GM19193 (cell line): ENCODE measurements around the gene ARRDC5.

Experiments
- POLR2A ChIP-seq: IDR thresholded peaks from 4 replicates; pipeline ENCODE4 v1.6.1; 2011; ENCODE audit not compliant: insufficient read depth, insufficient read length; ENCODE audit errors: extremely low read depth

Gene ARRDC5

DNA sequence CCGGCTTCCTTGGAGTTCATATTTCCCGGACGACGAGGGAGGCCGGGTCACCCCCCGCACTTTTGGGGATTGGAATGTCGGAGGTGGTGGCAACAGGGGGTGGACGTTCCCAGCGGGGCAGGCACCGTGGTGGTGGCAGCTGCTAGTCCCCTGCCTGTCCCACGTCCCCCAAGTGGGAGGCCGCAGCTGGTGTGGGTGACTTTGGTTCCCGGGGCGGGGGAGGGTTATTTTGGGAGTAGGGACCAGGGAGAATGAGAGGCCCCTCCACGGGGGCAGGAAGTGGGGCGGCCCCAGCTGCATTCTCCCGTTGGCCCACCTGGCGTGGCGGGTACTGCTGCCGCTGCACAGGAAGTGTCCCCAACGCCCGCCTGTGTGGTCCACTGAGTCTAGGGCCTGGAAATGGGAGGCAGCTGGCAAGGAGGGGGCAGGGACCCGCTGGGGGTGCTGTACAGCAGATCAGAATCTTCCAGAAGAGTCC lies 24.2 kb downstream of the ARRDC5 start:
- TF ChIP-seq POLR2A: no peak

DNA sequence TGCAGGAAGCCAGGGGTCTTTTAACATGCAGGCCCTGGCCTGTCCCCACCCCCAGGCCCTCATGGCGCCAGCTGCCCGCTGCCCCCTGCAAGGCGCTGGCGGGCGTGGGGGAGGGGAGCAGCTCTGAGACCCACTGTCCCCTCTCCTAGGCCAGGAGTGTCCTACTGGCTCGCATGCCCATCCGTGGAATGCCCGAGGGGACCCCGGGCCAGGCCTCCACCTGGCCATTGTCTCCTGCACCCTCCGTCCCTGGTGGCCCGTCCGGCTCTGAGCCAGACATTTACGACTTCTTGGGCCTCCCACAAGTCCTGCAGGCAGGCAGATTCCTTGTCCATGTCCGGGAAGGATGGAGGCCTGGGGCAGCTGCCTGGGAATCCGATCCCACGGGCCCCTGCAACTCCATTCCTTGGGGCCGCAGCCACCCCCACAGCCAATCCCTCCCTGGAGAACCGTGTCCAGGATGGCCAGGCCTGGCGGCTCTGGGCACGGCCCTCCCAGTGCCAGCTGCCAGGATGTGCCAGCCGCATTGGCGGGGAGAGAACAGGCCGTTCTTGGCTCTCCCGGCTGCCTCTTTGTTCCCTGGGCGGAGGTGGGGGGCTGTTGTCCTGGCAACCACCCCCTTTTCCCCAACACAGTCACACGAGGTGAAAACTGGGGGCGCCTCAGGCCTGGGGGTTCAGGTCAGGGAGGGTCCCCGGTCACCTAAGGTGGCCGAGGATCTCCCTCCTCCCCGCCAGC lies 24.8 kb downstream of the ARRDC5 start:
- no peak for TF ChIP-seq POLR2A

DNA sequence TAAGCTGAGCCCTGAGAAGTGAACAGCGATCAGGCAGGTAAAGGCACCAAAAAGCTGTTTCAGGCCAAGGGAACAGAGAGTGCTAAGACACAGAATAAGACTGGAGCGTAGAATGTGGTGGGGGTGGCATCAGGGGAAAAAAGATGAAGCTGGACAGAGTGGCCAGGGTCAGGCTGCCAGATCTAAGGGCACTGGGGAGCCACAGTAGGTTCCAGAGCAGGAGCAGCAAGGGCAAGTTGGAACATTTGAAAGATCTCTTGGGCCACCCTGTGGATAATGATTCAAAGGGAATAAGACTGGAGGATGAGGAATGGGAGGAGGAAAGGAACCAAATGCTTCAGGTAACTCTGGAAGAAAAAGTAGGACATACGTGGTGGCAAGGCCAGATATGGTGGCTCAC lies 28.8 kb downstream of the ARRDC5 start:
- no peak for TF ChIP-seq POLR2A

DNA sequence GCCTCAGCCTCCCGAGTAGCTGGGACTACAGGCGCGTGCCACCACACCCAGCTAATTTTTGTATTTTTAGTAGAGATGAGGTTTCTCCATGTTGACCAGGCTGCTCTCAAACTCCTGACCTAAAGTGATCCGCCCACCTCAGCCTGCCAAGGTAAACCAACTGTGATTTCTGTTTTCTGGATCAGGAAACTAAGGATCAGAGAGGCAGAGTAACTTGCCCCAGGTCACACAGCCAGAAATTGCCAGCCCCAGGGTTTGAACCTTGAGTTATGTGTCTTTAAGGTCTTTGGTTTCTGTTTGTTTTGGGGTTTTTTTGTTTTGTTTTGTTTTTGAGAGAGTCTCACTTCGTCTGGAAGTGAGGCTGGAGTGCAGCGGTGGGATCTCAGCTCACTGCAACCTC lies 31.0 kb downstream of the ARRDC5 start:
- no peak for TF ChIP-seq POLR2A

DNA sequence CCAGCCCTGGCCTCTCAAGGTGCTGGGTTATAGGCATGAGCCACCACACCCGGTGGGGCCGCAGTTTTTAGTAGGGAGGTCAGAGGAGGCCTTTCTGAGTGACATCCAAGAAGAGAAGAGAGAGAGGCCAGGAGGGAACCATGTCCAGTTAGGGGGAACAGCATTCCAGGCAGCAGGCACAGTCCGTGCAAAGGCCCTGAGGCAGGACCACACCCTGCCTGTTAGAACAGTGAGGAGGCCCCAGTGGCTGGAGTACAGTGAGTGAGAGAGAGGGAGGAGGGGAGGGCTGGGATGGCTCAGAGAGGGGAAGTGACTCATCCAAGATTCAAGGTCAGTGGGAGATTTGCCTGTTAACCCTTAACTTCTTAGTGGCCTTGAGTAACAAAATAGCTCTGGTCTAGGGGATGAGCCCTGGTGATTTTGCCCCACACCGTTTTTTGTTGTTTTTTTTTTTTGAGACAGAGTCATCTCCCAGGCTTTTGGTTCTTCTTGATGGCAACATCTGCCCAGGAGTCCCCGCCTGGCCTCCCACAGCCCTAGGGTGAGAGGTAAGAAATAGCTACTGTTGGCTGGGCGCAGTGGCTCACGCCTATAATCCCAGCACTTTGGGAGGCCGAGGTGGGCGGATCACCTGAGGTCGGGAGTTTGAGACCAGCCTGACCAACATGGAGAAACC lies 32.5 kb downstream of the ARRDC5 start:
- no peak for TF ChIP-seq POLR2A

DNA sequence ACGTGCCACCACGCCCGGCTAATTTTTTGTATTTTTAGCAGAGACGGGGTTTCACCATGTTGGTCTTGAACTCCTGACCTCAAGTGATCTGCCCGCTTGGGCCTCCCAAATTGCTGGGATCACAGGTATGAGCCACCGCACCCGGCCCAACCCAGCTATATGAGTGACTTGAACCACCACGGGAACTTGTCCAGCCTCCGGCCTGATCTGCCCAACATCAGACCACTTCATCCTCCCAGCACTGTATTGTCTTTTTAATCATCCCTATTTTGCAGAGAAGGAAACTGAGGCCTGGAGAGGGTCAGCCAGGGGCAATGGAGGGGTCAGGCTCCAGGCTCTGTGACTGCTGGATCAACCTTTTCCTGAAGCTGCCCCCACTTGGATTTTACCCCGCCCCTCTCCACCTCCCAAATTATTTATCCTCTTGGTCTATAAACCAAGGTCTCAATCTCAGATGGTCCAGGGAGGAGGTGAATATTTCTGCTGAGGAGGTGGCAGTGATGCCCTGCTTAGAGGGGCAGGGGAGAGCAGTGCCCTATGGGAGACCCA lies 34.3 kb downstream of the ARRDC5 start:
- TF ChIP-seq POLR2A: no peak

DNA sequence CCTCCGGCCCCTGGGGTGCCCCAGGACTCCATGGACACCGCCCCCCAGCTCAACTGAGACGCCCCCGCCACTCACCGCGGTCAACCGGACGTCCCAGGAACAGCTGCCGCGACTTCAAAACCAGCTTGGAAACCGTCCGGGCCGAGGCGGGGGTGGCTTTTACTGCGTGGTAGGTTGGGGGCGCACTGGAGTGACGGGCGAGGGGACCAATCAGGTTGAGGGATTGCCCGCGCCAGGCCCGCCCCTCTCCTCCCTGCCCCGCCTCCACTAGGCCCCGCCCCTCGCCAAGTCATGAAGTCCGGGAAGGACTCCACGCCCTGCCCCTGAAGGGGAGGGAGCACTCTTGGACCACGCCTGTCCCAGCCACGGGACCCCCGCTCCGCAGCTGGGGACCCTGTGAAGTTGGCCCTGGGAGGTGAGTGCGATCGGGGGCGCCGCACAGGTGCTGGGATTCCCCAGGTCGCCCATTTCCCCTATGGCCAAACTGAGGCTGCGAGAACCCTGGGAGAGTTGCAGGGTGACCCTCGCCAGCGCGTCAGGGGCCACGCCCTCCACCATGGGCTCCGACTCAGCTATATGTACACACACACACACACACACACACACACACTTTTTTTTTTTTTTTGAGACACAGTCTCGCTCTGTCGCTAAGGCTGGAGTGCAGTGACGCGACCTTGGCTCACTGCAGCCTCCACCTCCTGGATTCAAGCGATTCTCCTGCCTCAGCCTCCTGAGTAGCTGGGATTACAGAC lies 35.0 kb downstream of the ARRDC5 start, which contains the start of gene PLIN3:
Gene PLIN3, minus strand, starts transcription at position 134 of the 752 bp plus-strand sequence. CDS start 6,273 bp downstream, outside the sequence.
- TF ChIP-seq POLR2A: no peak

DNA sequence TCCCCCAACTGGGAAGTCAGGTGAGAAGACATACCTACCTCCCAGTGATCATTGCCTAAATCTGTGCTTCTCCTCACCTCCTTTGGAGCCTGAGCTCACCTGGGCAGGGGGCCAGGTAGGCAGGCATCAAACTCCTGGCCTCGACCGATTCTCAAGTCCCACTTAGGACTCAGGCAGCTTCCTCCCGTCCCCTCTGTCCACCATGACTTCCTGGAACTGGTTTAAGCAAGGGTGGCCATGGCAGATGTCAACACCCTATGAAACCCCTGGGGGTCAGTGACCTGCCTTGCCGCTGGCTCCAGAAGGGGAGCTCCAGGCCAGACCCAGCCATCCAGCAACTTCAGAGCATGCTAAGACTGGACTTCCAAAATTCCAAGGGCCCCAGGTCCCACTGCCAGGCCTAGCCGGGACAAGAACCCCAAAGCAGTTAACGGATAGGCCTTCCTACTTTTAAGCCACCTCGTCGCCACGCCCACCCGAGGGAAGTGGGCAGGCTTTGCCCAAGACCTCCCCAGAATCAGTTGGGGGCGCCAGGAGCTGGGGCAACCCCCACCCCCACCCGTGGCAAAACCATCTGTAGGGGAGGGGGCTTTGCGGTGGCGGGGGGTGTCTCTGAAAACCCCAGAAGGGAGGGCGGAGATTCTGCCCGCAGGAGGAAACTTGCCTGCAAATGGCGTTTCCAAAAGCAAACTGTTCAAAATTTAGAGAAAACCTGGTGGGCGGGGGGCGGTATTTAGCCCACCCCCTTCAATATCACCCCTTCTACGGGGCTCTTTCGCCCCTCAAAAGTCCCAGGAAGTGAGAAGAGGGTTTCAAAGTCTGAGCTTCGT lies 35.9 kb downstream of the ARRDC5 start:
- no peak for TF ChIP-seq POLR2A

DNA sequence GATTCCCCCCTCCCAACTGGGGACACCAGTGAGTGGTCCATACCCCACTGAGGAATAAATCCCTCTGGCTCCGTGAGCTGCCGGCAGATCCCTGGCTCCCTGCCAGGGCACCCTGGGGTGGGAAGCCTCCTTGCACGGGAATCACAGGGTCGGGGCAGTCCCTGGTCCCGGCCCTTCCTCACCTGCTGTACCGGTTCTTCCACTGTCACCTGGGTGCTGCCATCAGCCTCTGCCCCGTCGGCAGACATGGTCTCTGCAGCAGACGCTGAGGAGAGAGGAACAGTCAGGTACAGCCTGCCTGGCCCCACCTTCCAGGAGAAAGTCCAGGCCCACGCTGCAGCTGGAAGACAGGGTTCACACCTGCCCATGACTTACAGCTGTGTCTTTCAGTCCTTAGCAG lies 41.5 kb downstream of the ARRDC5 start:
- TF ChIP-seq POLR2A: no peak

DNA sequence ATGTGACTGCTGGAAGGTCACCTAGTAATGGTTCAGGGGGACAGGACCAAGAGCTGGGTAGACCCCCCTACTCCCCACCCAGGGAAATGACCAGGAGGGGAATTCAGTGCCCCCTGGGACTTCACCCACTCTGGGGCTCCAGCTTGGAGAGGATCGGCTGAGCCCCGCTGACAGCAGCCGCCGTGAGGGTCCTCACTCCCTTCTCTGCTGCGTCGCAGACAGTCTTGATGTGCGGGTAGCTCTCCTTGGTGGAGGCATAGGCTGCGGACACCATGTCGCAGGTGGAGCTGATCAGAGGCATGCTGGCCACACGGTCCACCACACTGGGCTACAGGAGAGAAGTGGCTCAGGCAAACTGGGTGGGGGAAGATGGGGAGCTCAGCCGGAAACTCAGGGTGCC lies 43.0 kb downstream of the ARRDC5 start:
- no peak for TF ChIP-seq POLR2A

DNA sequence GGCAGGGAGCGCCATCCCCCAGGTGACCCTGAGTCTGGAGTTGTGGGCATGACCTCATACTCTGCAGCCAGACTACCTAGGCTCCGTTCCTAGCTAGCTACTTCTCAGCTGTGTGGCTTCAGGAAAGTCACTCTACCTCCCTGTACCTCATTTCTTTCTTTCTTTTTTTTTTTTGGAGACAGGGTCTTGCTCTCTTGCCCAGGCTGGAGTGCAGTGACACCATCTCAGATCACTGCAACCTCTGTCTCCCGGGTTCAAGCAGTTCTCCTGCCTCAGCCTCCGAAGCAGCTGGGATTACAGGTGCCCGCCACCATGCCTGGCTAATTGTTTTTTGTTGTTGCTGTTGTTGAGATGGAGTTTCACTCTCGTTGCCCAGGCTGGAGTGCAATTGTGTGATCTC lies 50.2 kb downstream of the ARRDC5 start:
- no peak for TF ChIP-seq POLR2A

DNA sequence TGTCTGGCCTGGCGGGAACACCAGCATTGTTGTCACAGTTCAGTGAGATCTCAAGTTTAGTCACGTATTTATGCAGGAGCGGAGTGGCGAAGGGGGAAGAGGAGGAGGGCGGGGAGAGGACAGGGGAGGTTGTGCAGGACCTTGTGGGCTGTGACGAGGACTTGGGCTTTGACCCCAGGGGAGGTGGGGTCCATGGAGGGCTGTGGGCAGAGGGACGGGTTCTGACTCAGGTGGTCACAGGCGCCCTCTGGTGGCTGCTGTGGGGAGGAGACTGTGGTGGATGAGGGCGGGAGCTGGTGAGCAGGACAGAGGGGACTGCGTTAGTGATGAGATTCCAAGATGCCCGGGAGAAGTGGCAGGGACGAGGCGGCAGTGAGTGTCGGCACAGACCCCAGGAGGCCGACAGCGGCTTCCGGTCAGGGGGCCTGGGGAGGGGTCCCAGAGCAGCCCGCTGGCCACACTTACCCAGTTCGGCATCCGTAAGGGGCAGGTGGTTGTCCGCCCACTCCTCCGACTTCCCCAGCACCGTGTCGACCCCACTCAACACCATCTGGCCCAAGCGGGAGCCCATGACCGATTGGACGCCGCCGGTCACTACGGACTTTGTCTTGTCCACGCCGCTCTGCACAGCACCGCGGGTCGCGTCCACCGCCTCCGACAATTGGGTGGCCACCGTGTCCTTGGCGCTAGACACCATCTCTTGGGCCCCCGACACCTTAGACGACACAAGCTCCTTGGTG lies 51.0 kb downstream of the ARRDC5 start:
- no peak for TF ChIP-seq POLR2A

DNA sequence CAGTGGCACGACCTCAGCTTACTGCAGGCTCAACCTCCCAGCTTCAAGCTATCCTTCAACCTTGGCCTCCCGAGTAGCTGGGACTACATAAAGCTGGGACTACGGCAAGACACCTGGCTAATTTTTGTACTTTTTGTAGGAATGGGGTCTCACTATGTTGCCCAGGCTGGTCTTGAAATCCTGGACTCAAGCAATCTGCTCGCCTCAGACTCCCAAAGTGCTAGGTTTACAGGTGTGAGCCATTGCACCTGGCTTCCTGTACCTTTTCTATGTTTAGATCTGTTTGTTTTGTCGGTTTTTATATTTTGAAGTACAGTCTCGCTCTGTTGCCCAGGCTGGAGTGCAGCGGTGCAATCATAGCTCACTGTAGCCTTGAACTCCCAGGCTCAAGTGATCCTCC lies 53.7 kb downstream of the ARRDC5 start:
- no peak for TF ChIP-seq POLR2A
